ENCODE results near the gene GGT5.
"Not testable (repeated sequence)": the region's sequence is repeated elsewhere in the genome, so short reads cannot be mapped to it uniquely, and the experiment has no call there.

Gene GGT5

DNA sequence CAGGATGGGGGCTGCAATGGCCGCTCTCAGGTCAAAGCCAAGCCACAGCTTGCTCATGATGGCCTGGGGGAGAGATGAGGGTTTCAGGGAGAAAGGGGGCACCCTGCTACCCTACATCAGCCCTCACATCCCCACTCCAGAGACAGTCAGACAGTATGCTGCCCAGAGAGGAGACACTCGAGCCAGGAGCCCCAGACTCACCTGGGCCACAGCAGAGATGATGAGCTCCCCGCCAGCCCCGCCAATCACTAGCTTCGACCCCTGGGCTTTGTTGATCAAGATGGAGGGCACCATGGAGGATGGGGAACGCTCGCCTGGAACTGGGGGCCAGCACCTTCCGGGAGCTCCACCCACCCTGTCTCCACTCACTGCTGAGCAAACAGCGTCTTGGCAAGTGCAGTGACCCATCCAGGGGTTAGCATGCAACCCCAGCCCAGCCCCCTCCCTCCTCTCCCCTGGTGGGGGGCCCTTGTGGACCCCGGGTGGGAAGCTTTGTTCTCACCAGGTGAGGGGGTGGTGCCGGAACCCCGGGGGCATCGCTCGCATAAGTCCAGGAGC lies 19.8 kb downstream of the GGT5 start:
- no peak overlapping the region for H3K4me3 Mint-ChIP-seq
- no peaks in the 10 kb centered on the region for H3K27me3 Mint-ChIP-seq
- H3K27ac Mint-ChIP-seq = no peak overlapping the region
- peaks cover 1% of the 10 kb centered on the region for H3K36me3 Mint-ChIP-seq
- H3K9me3 Mint-ChIP-seq = no peaks in the 10 kb centered on the region
- no peaks in the 10 kb centered on the region for H3K4me1 Mint-ChIP-seq

DNA sequence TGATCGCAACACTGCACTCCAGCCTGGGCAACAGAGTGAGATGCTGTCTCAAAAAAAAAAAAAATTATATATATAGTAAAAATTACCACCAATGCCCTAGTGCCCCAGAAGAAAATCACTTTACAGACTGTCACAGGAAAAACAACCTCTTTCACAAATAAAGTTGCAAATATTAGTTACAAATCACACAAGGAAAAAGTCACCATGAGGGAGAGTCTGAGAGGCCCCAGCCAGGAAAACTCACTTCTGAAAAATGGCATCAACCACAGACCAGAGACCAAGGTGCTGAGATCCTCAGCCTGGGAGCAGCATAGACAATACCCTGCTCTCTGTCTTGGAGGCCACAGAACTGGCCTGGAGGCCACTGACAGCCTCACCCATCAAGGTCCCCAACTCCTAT lies 20.4 kb downstream of the GGT5 start:
- no peaks in the 10 kb centered on the region for H3K4me1 Mint-ChIP-seq
- H3K4me3 Mint-ChIP-seq = no peak overlapping the region
- peaks cover 1% of the 10 kb centered on the region for H3K36me3 Mint-ChIP-seq
- no peaks in the 10 kb centered on the region for H3K9me3 Mint-ChIP-seq
- no peaks in the 10 kb centered on the region for H3K27me3 Mint-ChIP-seq
- H3K27ac Mint-ChIP-seq = no peak overlapping the region

DNA sequence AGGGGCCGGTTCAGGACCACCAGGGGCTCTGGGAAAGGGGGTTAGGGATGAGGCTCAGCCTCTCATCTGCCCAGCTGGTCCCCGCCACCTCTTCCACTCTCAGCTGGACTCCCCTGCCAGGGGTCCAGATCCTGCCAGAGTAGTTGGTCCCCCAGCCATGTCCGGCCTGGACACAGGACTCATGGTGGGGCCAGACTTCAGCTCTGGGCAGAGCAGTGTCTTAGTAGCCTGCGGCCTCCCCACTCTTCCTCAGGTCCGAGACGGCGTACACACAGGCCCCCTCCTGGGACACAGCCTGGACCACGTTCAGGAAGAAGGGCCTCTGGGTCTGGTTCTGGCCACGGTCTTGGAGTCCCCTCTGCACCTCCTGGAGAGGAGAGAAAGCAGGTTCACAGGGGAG lies 25.1 kb downstream of the GGT5 start:
- Mint-ChIP-seq H3K27ac (no peak overlapping the region), H3K36me3 (peaks cover 1% of the 10 kb centered on the region)

DNA sequence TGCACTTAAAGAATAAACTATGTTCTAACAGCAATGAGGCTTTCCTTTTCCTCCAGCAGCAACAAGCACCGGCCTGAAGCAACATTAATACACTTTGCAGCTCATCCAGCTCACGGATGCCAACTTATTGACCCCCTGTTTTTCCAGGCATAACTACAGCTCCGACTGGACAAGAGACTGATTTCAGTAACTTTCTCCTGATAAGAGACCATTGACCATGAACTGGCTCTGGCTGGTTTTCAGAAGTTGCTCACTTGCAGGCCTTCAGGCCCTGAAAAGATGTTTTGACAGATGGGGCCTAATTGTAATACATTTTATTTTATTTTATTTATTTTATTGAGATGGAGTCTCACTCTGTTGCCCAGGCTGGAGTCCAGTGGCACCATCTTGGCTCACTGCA lies 27.5 kb downstream of the GGT5 start:
- Mint-ChIP-seq H3K9me3 (no peaks in the 10 kb centered on the region), H3K4me3 (no peak overlapping the region), H3K27ac (no peak overlapping the region), H3K36me3 (no peaks in the 10 kb centered on the region), H3K27me3 (no peaks in the 10 kb centered on the region), H3K4me1 (no peaks in the 10 kb centered on the region)

More for the DNA sequence above, 25.1 kb downstream of the GGT5 start:
- H3K4me1 Mint-ChIP-seq = no peaks in the 10 kb centered on the region
- H3K9me3 Mint-ChIP-seq = no peaks in the 10 kb centered on the region
- H3K4me3 Mint-ChIP-seq = no peak overlapping the region
- H3K27me3 Mint-ChIP-seq = no peaks in the 10 kb centered on the region

DNA sequence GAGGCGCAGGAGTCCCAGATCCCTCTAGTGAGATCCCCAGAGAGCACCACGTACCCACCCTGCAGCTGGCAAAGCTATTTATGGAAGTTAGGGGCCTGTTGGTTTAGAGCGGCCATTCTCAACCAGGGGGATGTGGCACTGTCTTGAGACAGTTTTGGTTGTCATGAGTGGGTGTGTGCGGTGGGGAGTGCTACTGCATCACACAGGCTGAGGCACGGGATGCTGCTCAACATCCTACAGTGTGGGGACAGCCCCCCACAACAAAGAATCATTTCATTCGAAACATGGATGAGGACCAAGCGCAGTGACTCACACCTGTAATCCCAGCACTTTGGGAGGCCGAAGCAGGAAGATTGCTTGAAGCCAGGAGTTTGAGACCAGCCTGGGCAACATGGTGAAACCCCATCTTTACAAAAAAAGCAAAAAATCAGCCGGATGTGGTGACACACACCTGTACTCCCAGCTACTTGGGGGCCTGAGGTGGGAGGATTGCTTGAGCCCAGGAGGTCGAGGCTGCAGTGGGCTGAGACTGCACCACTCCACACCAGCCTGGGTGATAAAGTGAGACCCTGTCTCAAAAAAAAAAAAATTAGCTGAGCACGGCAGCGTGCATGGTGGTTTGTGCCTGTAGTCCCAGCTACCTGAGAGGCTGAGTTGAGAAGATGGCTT lies 28.2 kb downstream of the GGT5 start:
- Mint-ChIP-seq H3K4me3 (no peak overlapping the region), H3K27me3 (no peaks in the 10 kb centered on the region), H3K4me1 (no peaks in the 10 kb centered on the region), H3K36me3 (no peaks in the 10 kb centered on the region), H3K27ac (no peak overlapping the region), H3K9me3 (no peaks in the 10 kb centered on the region)

DNA sequence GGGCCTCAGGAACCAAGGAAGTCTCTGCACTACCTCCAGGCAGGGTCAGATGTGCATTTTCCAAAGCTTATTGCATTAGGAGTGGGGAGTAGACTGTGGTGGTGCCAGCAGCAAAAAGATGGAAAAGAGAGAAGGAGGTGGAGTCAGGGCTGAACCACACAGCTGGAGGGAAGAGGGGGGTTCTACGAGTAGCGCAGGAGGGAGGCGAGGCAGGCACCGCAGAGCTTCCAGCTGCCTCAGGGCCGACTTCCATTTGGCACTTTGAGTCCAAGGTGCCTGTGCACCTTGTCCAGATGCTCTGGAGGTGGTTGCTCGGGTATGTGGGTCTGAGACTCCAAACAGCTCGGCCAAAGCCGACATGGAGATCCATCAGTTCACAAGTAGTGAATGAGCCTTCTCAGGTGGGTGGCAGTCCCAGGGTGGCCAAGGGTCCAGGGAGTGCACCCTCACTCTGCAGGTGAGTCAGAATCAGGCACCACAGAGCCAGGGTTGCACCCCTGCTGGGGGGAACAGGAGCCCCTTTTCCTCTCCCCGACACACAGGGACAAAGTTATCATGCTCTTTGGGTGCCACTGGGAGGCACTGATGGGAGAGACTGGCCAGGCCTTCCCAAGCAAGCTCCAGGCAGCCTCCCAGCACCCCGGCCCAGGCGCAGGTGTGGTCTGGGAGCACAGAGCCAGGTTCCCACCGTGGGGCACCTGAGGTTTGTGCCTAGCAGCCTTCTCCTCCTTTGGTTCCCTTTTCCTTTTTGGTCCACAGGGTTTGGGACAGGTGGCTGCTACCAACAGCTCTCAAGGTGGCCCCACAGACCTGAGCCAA lies 30.2 kb downstream of the GGT5 start:
- Mint-ChIP-seq H3K4me3 (no peak overlapping the region), H3K27me3 (no peaks in the 10 kb centered on the region), H3K36me3 (no peaks in the 10 kb centered on the region), H3K27ac (peak overlapping the region; percentile 32), H3K9me3 (no peaks in the 10 kb centered on the region), H3K4me1 (no peaks in the 10 kb centered on the region)

DNA sequence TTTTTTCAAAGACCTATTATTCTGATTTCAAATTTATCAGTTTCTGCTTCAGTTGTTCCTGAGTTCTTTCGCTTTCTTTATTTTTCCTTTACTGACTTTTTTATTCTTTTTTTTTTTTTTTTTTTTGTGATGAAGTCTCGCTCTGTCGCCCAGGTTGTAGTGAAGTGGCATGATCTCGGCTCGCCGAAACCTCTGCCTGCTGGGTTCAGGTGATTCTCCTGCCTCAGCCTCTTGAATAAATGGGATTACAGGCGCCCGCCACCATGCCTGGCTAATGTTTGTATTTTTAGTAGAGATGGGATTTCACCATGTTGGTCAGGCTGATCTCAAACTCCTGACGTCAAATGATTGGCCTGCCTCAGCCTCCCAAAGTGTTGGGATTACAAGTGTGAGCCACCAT lies 31.8 kb downstream of the GGT5 start:
- not testable (repeated sequence) for H3K27ac Mint-ChIP-seq, H3K36me3 Mint-ChIP-seq, H3K4me3 Mint-ChIP-seq, H3K27me3 Mint-ChIP-seq, H3K4me1 Mint-ChIP-seq, H3K9me3 Mint-ChIP-seq

DNA sequence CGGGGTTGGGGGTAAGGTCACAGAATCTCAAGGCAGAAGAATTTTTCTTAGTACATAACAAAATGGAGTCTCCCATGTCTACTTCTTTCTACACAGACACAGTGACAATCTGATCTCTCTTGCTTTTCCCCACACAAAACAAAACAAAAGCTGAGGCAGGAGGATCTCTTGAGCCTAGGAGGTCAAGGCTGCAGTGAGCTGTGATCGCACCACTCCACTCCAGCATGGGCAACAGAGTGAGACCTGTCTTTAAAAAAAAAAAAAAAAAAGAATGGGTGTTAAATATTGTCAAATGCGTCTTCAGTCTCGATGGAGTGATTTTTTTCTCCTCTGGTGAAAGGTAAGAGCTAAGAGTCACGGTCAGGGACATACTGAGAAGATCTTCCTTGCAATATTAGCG lies 33.2 kb downstream of the GGT5 start:
- H3K36me3 Mint-ChIP-seq, H3K9me3 Mint-ChIP-seq: not testable (repeated sequence)

DNA sequence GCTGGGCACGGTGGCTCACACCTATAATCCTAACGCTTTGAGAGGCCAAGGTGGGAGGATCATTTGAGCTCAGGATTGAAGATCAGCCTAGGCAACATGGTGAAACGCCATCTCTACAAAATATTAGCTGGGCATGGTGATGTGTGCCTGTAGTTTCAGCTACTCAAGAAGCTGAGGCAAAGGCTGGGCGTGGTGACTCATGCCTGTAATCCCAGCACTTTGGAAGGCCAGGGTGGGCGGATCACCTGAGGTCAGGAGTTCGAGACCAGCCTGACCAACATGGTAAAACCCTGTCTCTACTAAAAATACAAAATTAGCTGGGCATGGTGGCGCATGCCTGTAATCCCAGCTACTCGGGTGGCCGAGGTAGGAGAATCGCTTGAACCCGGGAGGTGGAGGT lies 34.5 kb downstream of the GGT5 start:
- H3K9me3 Mint-ChIP-seq, H3K27me3 Mint-ChIP-seq, H3K4me3 Mint-ChIP-seq, H3K36me3 Mint-ChIP-seq, H3K27ac Mint-ChIP-seq: not testable (repeated sequence)
- peaks cover 23% of the 10 kb centered on the region for H3K4me1 Mint-ChIP-seq

More for the DNA sequence above, 33.2 kb downstream of the GGT5 start:
- H3K27me3 Mint-ChIP-seq, H3K4me3 Mint-ChIP-seq, H3K27ac Mint-ChIP-seq: not testable (repeated sequence)
- peaks cover 21% of the 10 kb centered on the region for H3K4me1 Mint-ChIP-seq

DNA sequence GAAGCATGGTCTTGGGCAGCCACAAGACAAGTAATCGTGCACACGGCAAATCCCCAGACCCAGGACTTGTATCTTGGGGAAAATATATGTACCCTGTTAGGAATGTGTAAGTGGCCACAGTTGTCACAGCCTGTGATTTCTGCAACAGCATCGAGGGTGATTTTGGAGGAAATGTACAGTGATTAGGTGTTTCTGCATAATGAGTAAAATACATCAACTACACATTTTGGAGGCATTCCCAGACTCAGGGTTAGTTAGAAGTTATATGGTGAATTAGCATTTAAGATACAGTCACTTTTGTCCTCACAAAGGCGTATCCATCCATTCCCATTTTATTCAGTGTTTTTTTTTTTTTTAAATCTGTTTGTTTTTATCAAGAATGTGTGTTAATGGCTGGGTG lies 35.2 kb downstream of the GGT5 start:
- Mint-ChIP-seq H3K36me3 (no peaks in the 10 kb centered on the region), H3K27ac (no peak overlapping the region), H3K4me3 (no peak overlapping the region), H3K4me1 (peaks cover 23% of the 10 kb centered on the region), H3K9me3 (no peaks in the 10 kb centered on the region), H3K27me3 (no peaks in the 10 kb centered on the region)

DNA sequence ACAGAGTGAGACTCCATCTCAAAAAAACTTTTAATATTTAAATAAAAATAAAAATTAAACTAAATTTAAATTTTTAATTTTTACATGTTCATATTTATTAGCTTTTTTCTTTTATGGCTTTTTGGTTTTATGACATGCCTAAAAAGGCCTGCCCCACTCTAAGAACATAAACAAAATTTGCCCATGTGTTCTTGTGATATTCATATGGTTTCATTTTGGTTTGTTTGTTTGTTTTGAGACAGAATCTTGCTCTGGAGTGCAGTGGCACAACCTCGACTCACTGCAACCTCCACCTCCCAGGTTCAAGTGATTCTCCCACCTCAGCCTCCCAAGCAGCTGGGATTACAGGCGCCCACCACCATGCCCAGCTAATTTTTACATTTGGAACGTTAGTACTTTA lies 35.9 kb downstream of the GGT5 start:
- Mint-ChIP-seq H3K4me1 (peaks cover 23% of the 10 kb centered on the region), H3K36me3 (no peaks in the 10 kb centered on the region), H3K27me3 (no peaks in the 10 kb centered on the region), H3K4me3 (no peak overlapping the region), H3K9me3 (no peaks in the 10 kb centered on the region), H3K27ac (no peak overlapping the region)

DNA sequence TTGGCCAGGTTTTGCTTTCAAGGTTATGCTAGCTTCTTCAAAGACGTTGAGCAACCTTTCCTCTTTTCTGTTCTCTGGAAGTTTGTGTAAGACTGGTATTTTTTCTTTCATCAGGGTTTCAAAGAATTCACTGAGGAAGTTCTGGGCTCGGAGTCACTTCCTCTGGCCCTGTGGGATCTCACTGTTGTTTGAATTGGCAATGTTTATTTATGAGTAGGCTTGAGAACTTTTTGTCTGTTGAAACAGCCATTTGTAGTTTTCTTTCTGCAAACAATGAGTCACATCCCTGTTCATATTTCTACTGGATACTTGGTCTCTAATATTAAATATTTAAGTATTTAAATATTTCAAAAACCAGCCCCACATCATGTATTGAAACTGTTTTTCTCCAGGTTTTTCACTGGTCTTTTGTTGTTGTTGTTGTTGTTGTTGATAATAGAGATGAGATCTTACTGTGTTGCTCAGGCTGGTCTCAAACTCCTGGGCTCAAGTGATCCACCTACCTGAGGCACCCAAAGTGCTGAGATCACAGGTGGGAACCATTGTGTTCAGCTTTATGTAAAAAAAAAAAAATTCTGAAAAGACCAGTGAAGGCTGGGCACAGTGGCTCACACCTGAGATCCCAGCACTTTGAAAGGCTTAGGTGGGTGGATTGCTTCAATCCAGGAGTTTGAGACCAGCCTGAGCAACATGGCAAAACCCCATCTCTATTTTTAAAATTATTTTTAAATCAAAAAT lies 36.7 kb downstream of the GGT5 start:
- H3K36me3 Mint-ChIP-seq = no peaks in the 10 kb centered on the region
- no peaks in the 10 kb centered on the region for H3K9me3 Mint-ChIP-seq
- no peak overlapping the region for H3K4me3 Mint-ChIP-seq
- peaks cover 2% of the 10 kb centered on the region for H3K27me3 Mint-ChIP-seq
- H3K4me1 Mint-ChIP-seq = peaks cover 23% of the 10 kb centered on the region
- no peak overlapping the region for H3K27ac Mint-ChIP-seq

DNA sequence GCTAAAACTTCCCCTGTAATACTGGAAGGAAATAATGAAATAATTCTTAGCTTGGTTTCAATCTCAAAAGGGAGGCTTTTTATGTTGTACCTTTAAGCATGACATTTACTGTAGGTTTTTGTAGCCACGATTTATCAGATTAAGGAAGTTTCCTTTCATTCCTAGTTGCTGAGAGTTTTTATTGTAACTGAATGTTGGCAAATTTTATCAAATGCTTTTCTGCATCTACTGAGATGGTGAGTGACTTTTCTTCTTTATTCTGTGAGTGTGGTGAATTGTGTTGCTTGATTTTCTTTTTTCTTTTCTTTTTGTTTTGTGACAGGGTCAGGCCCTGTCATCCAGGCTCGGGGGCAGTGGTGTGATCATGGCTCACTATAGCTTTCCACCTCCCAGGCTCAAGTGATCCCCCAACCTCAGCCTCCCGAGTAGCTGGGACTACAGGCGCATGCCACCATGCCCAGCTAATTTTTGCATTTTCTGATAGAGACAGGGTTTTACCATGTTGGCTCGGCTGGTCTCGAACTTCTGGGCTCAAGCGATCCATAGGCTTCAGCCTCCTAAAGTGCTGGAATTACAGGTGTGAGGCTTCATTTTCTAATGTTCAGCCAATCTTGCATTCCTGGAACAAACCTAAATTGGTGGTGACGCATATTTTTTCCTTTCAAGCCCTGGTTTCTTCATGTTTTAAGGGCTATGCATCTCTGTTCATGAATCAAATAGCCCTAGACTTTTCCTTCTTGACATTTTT lies 37.4 kb downstream of the GGT5 start:
- Mint-ChIP-seq H3K27ac (no peak overlapping the region), H3K4me1 (peaks cover 23% of the 10 kb centered on the region), H3K36me3 (no peaks in the 10 kb centered on the region), H3K4me3 (no peak overlapping the region), H3K27me3 (peaks cover 2% of the 10 kb centered on the region), H3K9me3 (no peaks in the 10 kb centered on the region)

DNA sequence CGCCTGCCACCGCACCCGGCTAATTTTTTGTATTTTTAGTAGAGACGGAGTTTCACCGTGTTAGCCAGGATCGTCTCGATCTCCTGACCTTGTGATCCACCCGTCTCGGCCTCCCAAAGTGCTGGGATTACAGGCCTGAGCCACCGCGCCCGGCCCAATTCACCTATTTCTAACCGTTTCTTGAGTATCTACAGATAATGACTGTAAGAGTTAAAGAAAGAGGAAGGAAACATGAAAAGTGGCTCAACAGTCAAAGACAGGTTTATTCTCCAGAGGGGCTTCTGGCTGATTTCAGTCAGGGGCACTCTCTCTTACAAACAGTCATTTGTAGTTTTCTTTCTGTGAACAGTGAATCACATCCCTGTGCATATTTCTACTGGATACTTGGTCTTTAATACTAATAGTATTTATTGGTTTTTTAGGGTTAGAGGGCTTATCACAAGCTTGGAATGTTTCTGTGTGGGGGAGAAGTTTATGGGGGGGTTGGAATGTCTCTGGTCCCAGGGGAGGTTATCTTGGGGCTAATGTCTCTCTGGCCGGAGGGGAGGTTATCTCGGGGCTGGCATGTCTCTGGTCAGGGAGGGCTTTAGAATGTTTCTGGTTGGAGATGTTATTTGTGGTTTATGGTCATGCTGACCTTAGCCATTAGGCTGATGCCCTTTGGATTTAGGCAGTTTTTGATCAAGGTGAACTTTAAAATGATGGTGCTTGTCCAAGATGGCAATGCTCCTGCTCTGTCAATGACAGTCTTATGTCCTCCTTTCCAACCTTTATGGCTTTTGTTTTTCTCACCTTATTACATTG lies 38.2 kb downstream of the GGT5 start:
- H3K4me1 Mint-ChIP-seq = peaks cover 23% of the 10 kb centered on the region
- H3K4me3 Mint-ChIP-seq, H3K36me3 Mint-ChIP-seq, H3K27me3 Mint-ChIP-seq, H3K9me3 Mint-ChIP-seq, H3K27ac Mint-ChIP-seq: not testable (repeated sequence)
